Measurements from ENCODE around the gene SLC2A6.

DNA sequence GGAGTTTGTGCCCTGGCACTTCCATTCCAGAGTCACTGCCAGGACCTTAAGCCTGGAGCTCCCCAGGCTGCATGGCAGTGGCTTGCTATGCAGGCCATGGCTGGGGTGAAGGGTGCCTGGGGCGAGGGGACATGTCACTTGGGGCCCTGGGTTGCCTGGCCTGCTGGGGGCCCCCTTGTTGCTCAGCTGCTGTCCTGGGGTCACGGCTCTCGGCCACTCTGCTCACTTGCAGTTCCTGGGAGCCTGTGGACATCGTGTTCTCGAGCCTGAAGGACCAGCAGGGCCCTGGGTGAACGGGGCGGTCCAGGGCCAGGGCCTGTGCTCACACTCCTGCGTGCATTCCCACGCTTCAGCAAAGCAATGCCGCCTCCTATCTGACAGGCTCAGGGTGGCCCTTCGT is 14.5 kb upstream of the SLC2A6 start:
- TF ChIP-seq EP300 (IDR thresholded peaks at IDR 0.05; ENCODE audit: borderline replicate concordance in 1 of 2, low read depth in 1 of 2, low read length in 1 of 2) (no peak), RAD21 (IDR thresholded peaks at IDR 0.05; ENCODE audit: low read length) (no peak), RFX5 (IDR thresholded peaks at IDR 0.05; ENCODE audit: low read length) (no peak), CHD2 (IDR thresholded peaks at IDR 0.05; ENCODE audit: low read length, partially characterized antibody) (no peak), TAF1 (IDR thresholded peaks at IDR 0.05; ENCODE audit: borderline replicate concordance, low read depth, low read length) (no peak), TEAD4 (IDR thresholded peaks at IDR 0.05; ENCODE audit: borderline replicate concordance, insufficient read depth) (no peak), SIN3A (IDR thresholded peaks at IDR 0.05; ENCODE audit: borderline replicate concordance, low read depth, low read length) (no peak), GABPA (IDR thresholded peaks at IDR 0.05; ENCODE audit: low read depth) (no peak), NFIC (IDR thresholded peaks at IDR 0.05; ENCODE audit: borderline replicate concordance) (no peak)
- TF ChIP-seq, protein P1, sequence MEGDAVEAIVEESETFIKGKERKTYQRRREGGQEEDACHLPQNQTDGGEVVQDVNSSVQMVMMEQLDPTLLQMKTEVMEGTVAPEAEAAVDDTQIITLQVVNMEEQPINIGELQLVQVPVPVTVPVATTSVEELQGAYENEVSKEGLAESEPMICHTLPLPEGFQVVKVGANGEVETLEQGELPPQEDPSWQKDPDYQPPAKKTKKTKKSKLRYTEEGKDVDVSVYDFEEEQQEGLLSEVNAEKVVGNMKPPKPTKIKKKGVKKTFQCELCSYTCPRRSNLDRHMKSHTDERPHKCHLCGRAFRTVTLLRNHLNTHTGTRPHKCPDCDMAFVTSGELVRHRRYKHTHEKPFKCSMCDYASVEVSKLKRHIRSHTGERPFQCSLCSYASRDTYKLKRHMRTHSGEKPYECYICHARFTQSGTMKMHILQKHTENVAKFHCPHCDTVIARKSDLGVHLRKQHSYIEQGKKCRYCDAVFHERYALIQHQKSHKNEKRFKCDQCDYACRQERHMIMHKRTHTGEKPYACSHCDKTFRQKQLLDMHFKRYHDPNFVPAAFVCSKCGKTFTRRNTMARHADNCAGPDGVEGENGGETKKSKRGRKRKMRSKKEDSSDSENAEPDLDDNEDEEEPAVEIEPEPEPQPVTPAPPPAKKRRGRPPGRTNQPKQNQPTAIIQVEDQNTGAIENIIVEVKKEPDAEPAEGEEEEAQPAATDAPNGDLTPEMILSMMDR (IDR thresholded peaks at IDR 0.05), result no peak
- TF ChIP-seq, protein P2, sequence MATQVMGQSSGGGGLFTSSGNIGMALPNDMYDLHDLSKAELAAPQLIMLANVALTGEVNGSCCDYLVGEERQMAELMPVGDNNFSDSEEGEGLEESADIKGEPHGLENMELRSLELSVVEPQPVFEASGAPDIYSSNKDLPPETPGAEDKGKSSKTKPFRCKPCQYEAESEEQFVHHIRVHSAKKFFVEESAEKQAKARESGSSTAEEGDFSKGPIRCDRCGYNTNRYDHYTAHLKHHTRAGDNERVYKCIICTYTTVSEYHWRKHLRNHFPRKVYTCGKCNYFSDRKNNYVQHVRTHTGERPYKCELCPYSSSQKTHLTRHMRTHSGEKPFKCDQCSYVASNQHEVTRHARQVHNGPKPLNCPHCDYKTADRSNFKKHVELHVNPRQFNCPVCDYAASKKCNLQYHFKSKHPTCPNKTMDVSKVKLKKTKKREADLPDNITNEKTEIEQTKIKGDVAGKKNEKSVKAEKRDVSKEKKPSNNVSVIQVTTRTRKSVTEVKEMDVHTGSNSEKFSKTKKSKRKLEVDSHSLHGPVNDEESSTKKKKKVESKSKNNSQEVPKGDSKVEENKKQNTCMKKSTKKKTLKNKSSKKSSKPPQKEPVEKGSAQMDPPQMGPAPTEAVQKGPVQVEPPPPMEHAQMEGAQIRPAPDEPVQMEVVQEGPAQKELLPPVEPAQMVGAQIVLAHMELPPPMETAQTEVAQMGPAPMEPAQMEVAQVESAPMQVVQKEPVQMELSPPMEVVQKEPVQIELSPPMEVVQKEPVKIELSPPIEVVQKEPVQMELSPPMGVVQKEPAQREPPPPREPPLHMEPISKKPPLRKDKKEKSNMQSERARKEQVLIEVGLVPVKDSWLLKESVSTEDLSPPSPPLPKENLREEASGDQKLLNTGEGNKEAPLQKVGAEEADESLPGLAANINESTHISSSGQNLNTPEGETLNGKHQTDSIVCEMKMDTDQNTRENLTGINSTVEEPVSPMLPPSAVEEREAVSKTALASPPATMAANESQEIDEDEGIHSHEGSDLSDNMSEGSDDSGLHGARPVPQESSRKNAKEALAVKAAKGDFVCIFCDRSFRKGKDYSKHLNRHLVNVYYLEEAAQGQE (IDR thresholded peaks at IDR 0.05; ENCODE audit: low read depth, low read length), result no peak

All from SK-N-SH (cell line).